Measurements from ENCODE around the gene MYL6B. TPM values are rescaled to one million over a fixed set of nuclear protein-coding genes. Genes with fewer than 3 reads are reported as not detected.
"Not testable (repeated sequence)": the region's sequence is repeated elsewhere in the genome, so short reads cannot be mapped to it uniquely, and the experiment has no call there.

Gene MYL6B
- total RNA-seq, 4 donors from 2014 or later = 33.4 to 115 (median 48.1) TPM

GRCh38 chr12:56155256-56155845 lies 3.0 kb downstream of the MYL6B start:
- H3K27me3 ChIP-seq = no peaks in the 10 kb centered on the region
- intact Hi-C loops (cut with DNase I) = no loop called here
- peaks cover 30 to 42% of the 10 kb centered on the region in 2 donors for H3K4me1 ChIP-seq
- no peaks in the 10 kb centered on the region for H3K9me3 ChIP-seq
- TF ChIP-seq CTCF (IDR thresholded peaks at IDR 0.05) = no peak
- no peak for TF ChIP-seq POLR2A (IDR thresholded peaks at IDR 0.05)
- 93 to 96% methylated on average over 11 of the region's 11 CpGs for WGBS, 2 donors
- H3K4me3 ChIP-seq (replicated peaks in 1 of 3) = no peak overlapping the region
- H3K27ac ChIP-seq = no peak overlapping the region
- no peak for DNase-seq
- peaks cover 9% of the 10 kb centered on the region in 2 donors for H3K36me3 ChIP-seq

- intact Hi-C loops (cut with DNase I); H3K9me3 ChIP-seq; H3K27me3 ChIP-seq; DNase-seq: not testable (repeated sequence)
- Histone ChIP-seq H3K4me1 (peaks cover 33 to 44% of the 10 kb centered on the region in 2 donors), H3K36me3 (peaks cover 20 to 21% of the 10 kb centered on the region in 2 donors), H3K27ac (peak overlapping the region; percentile 96 to 100 (median 99)), H3K4me3 (replicated peaks in 1 of 3) (peak overlapping the region in 1 of 3 donors; percentile 67)
- WGBS, 2 donors = 83 to 89% methylated on average over 21 of the region's 21 CpGs
Observed at GRCh38 chr12:56156464-56157200, 4.2 kb downstream of the MYL6B start.

GRCh38 chr12:56157201-56158028 lies 5.0 kb downstream of the MYL6B start:
- Histone ChIP-seq H3K36me3 (peaks cover 28 to 29% of the 10 kb centered on the region in 2 donors), H3K9me3 (no peaks in the 10 kb centered on the region), H3K4me1 (peaks cover 32 to 42% of the 10 kb centered on the region in 2 donors), H3K27me3 (no peaks in the 10 kb centered on the region), H3K27ac (peak overlapping the region; percentile 96 to 100 (median 99)), H3K4me3 (replicated peaks in 1 of 3) (peak overlapping the region in 2 of 3 donors; percentile 3 to 67)
- WGBS, 2 donors = 2 to 3% methylated on average over 45 of the region's 45 CpGs
- peak; percentile 88 to 92 for DNase-seq
- TF ChIP-seq POLR2A (IDR thresholded peaks at IDR 0.05) = peak in 1 of 2 donors; percentile 29
- peak in 5 of 6 experiments; percentile 51 to 88 (median 84) for TF ChIP-seq CTCF (IDR thresholded peaks at IDR 0.05)
- intact Hi-C loops (cut with DNase I) = no loop called here

GRCh38 chr12:56158029-56158925 lies 5.9 kb downstream of the MYL6B start, which contains the start of gene MYL6:
TSS of gene MYL6 (plus strand) at chr12:56158359. CDS start at chr12:56158402, 43 bp downstream.
- intact Hi-C loops (cut with DNase I) = no loop called here
- Histone ChIP-seq H3K4me3 (replicated peaks in 1 of 3) (peak within 1 kb of the TSS; percentile 67 to 96 (median 93)), H3K36me3 (peaks cover 36 to 38% of the 10 kb centered on the region in 2 donors), H3K9me3 (no peaks in the 10 kb centered on the region), H3K27ac (peak within 1 kb of the TSS; percentile 96 to 100 (median 99)), H3K4me1 (peaks cover 24 to 36% of the 10 kb centered on the region in 2 donors), H3K27me3 (no peaks in the 10 kb centered on the region)
- TF ChIP-seq POLR2A (IDR thresholded peaks at IDR 0.05) = peak; percentile 98 to 100
- TF ChIP-seq CTCF (IDR thresholded peaks at IDR 0.05) = no peak
- WGBS, 2 donors = 1% methylated on average over 24 to 30 of the region's 30 CpGs
- peak; percentile 97 to 98 for DNase-seq

Data from thyroid gland (tissue), 4 donors.